Right lobe of liver (tissue), 4 donors: ENCODE data around the gene DTX3.

ENCODE experiments used
- CTCF ChIP-seq, 4 donors: fragments of 200-600 bp in 3 of 4; fragments of 450-650 bp in 1 of 4; IDR thresholded peaks; one replicate each; pipeline versions ENCODE4 v1.5.1 to v1.8.0; 2016 to 2022; ENCODE audit warnings: antibody characterized with exemption in 4 of 4, mild to moderate bottlenecking in 2 of 4
- POLR2A ChIP-seq: fragments of 450-650 bp; IDR thresholded peaks from one replicate; pipeline ENCODE4 v1.6.1; 2017; ENCODE audit warnings: antibody characterized with exemption, mild to moderate bottlenecking
- donor health status: DM: no; HTN: no; CAD: no.
- donor health status: DM: no; HTN: no; CAD: no.
- donor health status: DM: no; HTN: yes; CAD: no.

- TF ChIP-seq POLR2A (no peak), CTCF (IDR thresholded peaks at IDR 0.05) (peak; percentile 79 to 91 (median 88))
Observed at GRCh38 chr12:57632958-57633840, 28.6 kb downstream of the DTX3 start, which contains the start of gene B4GALNT1.
